Measurements from ENCODE around the gene FGD2. TPM values are rescaled to one million over a fixed set of nuclear protein-coding genes. Genes with fewer than 3 reads are reported as not detected.

Gene FGD2
- polyA plus RNA-seq, 1 experiment: not detected

DNA sequence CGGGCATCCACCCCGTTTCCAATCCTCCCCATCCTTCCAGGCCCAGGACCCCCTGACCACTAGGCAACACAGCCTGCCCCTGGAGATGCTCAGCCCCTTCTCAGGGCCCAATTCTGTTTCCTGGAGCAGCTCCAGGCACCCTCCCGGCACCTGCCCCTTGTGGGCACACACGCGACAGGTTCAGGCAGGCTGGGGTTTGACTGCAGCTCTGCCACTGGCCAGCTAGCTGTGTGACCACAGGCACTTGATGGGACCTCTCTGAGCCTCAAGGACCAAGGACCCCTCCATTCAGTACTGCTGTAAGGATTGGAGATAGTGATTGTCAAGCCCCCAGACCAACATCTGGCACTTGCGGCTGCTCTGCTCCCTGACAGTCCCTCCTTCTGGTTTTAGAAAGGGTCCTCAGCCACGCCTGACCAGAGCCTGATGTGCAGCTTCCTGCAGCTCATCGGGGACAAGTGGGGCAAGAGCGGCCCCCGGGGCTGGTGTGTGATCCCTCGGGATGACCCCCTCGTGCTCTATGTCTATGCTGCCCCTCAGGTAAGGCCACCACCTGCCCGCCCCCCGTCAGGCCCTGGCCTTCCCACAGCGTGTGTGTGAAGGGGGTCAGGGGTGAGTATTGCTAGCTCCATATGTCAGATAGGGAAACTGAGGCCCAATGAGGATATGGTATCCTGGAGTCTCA lies 21.7 kb downstream of the FGD2 start:
- Histone ChIP-seq H3K36me3 (ENCODE audit: control insufficient read depth, insufficient read depth, low read length) (no peaks in the 10 kb centered on the region), H3K27me3 (ENCODE audit: control insufficient read depth, insufficient read depth, low read length) (no peaks in the 10 kb centered on the region; the same call in 1 of the 2 replicates), H3K4me3 (ENCODE audit: low read depth, low read length) (no peak overlapping the region)
- POLR2A ChIA-PET: no interaction called here
- CTCF ChIA-PET: interaction anchor here (0.9 to 20.1 kb wide), 13 partner anchors 8 to 257 kb away, joined by 3 to 588 read pairs (median 5); partner anchors contain the start of gene PIM1
- TF ChIP-seq, protein P1, sequence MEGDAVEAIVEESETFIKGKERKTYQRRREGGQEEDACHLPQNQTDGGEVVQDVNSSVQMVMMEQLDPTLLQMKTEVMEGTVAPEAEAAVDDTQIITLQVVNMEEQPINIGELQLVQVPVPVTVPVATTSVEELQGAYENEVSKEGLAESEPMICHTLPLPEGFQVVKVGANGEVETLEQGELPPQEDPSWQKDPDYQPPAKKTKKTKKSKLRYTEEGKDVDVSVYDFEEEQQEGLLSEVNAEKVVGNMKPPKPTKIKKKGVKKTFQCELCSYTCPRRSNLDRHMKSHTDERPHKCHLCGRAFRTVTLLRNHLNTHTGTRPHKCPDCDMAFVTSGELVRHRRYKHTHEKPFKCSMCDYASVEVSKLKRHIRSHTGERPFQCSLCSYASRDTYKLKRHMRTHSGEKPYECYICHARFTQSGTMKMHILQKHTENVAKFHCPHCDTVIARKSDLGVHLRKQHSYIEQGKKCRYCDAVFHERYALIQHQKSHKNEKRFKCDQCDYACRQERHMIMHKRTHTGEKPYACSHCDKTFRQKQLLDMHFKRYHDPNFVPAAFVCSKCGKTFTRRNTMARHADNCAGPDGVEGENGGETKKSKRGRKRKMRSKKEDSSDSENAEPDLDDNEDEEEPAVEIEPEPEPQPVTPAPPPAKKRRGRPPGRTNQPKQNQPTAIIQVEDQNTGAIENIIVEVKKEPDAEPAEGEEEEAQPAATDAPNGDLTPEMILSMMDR (IDR thresholded peaks at IDR 0.05; ENCODE audit: insufficient read depth, low read depth, low read length): no peak
- no peak for DNase-seq (ENCODE audit: low read depth)

DNA sequence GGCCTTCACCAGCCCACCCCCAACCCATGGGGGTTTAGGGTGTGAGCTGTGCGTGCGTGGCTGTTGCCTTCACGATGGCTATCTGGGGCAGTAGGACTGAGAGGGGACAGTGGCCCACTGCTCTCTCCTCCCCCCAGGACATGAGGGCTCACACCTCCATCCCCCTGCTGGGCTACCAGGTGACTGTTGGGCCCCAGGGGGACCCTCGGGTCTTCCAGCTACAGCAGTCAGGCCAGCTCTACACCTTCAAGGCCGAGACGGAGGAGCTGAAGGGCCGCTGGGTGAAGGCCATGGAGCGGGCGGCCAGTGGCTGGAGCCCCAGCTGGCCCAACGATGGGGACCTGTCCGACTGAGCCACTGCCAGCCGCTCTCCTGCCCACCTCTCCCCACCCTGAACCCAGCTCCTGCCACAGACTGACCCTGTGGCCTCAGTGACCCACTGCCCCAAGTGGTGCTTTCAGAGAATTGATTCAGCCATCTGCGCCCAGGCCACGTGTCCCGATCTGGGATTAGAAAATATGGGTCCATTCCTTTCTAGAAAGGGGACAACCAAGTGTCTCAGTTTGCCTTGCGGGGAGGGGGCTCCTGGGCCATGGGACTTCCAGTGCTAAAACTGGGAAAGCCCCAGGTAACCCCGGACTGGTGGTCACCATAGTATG lies 22.5 kb downstream of the FGD2 start:
- Histone ChIP-seq H3K36me3 (ENCODE audit: control insufficient read depth, insufficient read depth, low read length) (no peaks in the 10 kb centered on the region), H3K4me3 (ENCODE audit: low read depth, low read length) (no peak overlapping the region), H3K27me3 (ENCODE audit: control insufficient read depth, insufficient read depth, low read length) (no peaks in the 10 kb centered on the region; the same call in 1 of the 2 replicates)
- POLR2A ChIA-PET: no interaction called here
- TF ChIP-seq, protein P1 (IDR thresholded peaks at IDR 0.05; ENCODE audit: insufficient read depth, low read depth, low read length): no peak
- no peak for DNase-seq (ENCODE audit: low read depth)
- CTCF ChIA-PET: interaction anchor here (0.7 to 20.1 kb wide), 13 partner anchors 9 to 258 kb away, joined by 3 to 588 read pairs (median 7); partner anchors contain the start of gene PIM1

DNA sequence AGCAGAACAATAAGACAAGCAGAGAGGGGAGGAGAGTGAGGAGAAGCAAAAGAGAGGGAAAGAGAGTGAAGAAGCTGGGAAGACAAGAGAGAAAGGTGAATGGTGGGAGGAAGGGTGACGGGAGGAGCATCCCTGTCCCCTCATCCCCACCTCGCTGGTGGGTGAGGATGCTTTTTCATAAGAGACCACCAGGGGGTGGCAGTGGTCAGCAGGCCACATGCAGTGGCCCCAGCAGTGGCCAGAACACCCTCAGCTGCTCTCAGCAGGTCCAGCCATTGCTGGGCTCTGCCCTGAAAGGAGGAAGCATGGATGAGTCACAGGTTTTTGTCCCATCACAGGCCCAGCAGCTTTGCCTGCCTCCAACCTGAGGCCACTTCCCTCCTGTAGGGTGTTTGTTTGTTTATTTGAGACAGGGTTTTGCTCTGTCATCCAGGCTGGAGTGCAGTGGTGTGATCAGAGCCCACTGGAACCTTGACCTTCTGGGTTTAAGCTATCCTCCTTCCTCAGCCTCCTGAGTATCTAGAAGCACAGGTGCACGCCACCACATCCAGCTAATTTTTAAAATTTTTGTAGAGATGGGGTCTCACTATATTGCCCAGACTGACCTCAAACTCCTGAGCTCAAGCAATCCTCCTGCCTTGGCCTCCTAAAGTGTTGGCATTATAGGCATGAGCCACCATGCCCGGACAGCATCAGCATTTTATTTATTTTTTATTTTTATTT lies 24.0 kb downstream of the FGD2 start:
- Histone ChIP-seq H3K36me3 (ENCODE audit: control insufficient read depth, insufficient read depth, low read length) (no peaks in the 10 kb centered on the region), H3K4me3 (ENCODE audit: low read depth, low read length) (no peak overlapping the region), H3K27me3 (ENCODE audit: control insufficient read depth, insufficient read depth, low read length) (no peaks in the 10 kb centered on the region; the same call in none of the 2 replicates)
- ChIA-PET POLR2A (interaction anchor here (0.6 to 0.9 kb wide), 2 partner anchors 143 to 181 kb away, joined by 3 read pairs; no protein-coding TSS in a partner anchor), CTCF (interaction anchor here (0.5 to 20.1 kb wide), 33 partner anchors 9 to 662 kb away, joined by 3 to 588 read pairs (median 4); partner anchors contain the start of genes PIM1 and PPIL1)
- TF ChIP-seq, protein P1 (IDR thresholded peaks at IDR 0.05; ENCODE audit: insufficient read depth, low read depth, low read length): peak; percentile 81
- peak; percentile 41 for DNase-seq (ENCODE audit: low read depth)

GRCh38 chr6:37030599-37030998 lies 25.1 kb downstream of the FGD2 start:
- ChIA-PET POLR2A (no interaction called here), CTCF (interaction anchor here (1.0 to 20.0 kb wide), 8 partner anchors 8 to 180 kb away, joined by 3 to 588 read pairs (median 28); partner anchors contain the start of gene PIM1)
- Histone ChIP-seq H3K36me3 (ENCODE audit: control insufficient read depth, insufficient read depth, low read length) (no peaks in the 10 kb centered on the region), H3K27me3 (ENCODE audit: control insufficient read depth, insufficient read depth, low read length) (no peaks in the 10 kb centered on the region; the same call in none of the 2 replicates), H3K4me3 (ENCODE audit: low read depth, low read length) (no peak overlapping the region)
- no peak for DNase-seq (ENCODE audit: low read depth)
- TF ChIP-seq, protein P1 (IDR thresholded peaks at IDR 0.05; ENCODE audit: insufficient read depth, low read depth, low read length): no peak

Data from BJ (cell line).